ENCODE results near the gene VIM. TPM values are rescaled to one million over a fixed set of nuclear protein-coding genes. Genes with fewer than 3 reads are reported as not detected.

The VIM gene
- total and polyA plus RNA-seq, 2 donors (not counting 1 experiment from before 2014, with no cell fraction given): 4,882 to 7,192 TPM

- H3K4me2 ChIP-seq (ENCODE audit: extremely low read depth, insufficient read depth, low read length): peak overlapping the region; percentile 1
- H3K9ac ChIP-seq (ENCODE audit: insufficient read depth, low read length): no peak overlapping the region
- H3K27me3 ChIP-seq (ENCODE audit: control insufficient read depth, insufficient read depth, low read length): no peaks in the 10 kb centered on the region
- peaks cover 15% of the 10 kb centered on the region for H3K4me1 ChIP-seq (ENCODE audit: control insufficient read depth, extremely low read depth, insufficient read depth, low read length)
- DNase-seq (ENCODE audit: low read depth in 2 of 2): peak; percentile 59 to 92
- H3K79me2 ChIP-seq (ENCODE audit: control insufficient read depth, insufficient read depth, low read length): no peaks in the 10 kb centered on the region
- H3K36me3 ChIP-seq (ENCODE audit: control insufficient read depth, insufficient read depth, low read length): no peaks in the 10 kb centered on the region
- H2AFZ ChIP-seq (ENCODE audit: low read length): peak overlapping the region; percentile 49
- no peaks in the 10 kb centered on the region for H3K9me3 ChIP-seq (ENCODE audit: control insufficient read depth, insufficient read depth, low read depth, low read length)
- H3K4me3 ChIP-seq (replicated peaks in 1 of 4; ENCODE audit: control extremely low read depth in 1 of 4, insufficient read depth in 1 of 4, low read depth in 3 of 4, low read length in 4 of 4): no peak overlapping the region
- TF ChIP-seq CTCF (conservative IDR thresholded peaks at IDR 0.05 in 1 of 2, IDR thresholded peaks at IDR 0.05 in 1 of 2; ENCODE audit: low read depth in 1 of 2, low read length in 2 of 2): no peak
- no peak for TF ChIP-seq EZH2 (IDR thresholded peaks at IDR 0.05; ENCODE audit: low read length, missing control alignments)
- H4K20me1 ChIP-seq (ENCODE audit: control insufficient read depth, extremely low read depth, insufficient read depth, low read length): no peaks in the 10 kb centered on the region
- H3K27ac ChIP-seq (ENCODE audit: insufficient read depth, low read length): peak overlapping the region; percentile 58
These were observed 21.8 kb upstream of the VIM start for GRCh38 chr10:17206210-17206709.

DNA sequence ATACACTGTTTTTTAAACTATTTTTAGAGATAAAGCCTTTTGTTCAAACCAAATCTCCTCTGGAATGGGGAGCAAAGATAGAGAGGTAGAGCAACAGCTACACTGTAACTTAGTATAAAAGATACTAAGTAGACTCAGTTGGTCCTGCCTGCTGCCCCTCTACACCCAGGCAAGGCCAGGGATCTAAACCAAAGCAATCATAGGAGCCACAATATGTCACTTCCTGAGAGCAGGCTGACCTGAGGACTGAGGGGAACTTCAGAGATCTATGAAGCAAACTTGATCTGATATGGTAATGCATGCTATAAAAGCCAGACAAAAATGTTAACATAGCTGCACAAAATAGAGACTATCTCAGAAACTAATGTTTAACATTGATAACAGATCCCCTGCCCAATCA lies 19.6 kb upstream of the VIM start:
- Histone ChIP-seq H3K4me3 (replicated peaks in 1 of 4; ENCODE audit: control extremely low read depth in 1 of 4, insufficient read depth in 1 of 4, low read depth in 3 of 4, low read length in 4 of 4) (no peak overlapping the region), H3K4me1 (ENCODE audit: control insufficient read depth, extremely low read depth, insufficient read depth, low read length) (peaks cover 15% of the 10 kb centered on the region), H3K79me2 (ENCODE audit: control insufficient read depth, insufficient read depth, low read length) (no peaks in the 10 kb centered on the region), H3K27ac (ENCODE audit: insufficient read depth, low read length) (no peak overlapping the region), H2AFZ (ENCODE audit: low read length) (peak overlapping the region; percentile 36), H3K9me3 (ENCODE audit: control insufficient read depth, insufficient read depth, low read depth, low read length) (no peaks in the 10 kb centered on the region), H3K9ac (ENCODE audit: insufficient read depth, low read length) (no peak overlapping the region), H3K27me3 (ENCODE audit: control insufficient read depth, insufficient read depth, low read length) (no peaks in the 10 kb centered on the region), H4K20me1 (ENCODE audit: control insufficient read depth, extremely low read depth, insufficient read depth, low read length) (no peaks in the 10 kb centered on the region), H3K4me2 (ENCODE audit: extremely low read depth, insufficient read depth, low read length) (no peak overlapping the region), H3K36me3 (ENCODE audit: control insufficient read depth, insufficient read depth, low read length) (no peaks in the 10 kb centered on the region)
- DNase-seq (ENCODE audit: low read depth in 2 of 2): no peak
- TF ChIP-seq CTCF (conservative IDR thresholded peaks at IDR 0.05 in 1 of 2, IDR thresholded peaks at IDR 0.05 in 1 of 2; ENCODE audit: low read depth in 1 of 2, low read length in 2 of 2): no peak

- no peak overlapping the region for H3K4me3 ChIP-seq (replicated peaks in 1 of 4; ENCODE audit: control extremely low read depth in 1 of 4, insufficient read depth in 1 of 4, low read depth in 3 of 4, low read length in 4 of 4)
- no peak overlapping the region for H3K9ac ChIP-seq (ENCODE audit: insufficient read depth, low read length)
- H2AFZ ChIP-seq (ENCODE audit: low read length): no peak overlapping the region
- H3K27ac ChIP-seq (ENCODE audit: insufficient read depth, low read length): peak overlapping the region; percentile 14
- DNase-seq (ENCODE audit: low read depth in 2 of 2): no peak
- no peaks in the 10 kb centered on the region for H3K36me3 ChIP-seq (ENCODE audit: control insufficient read depth, insufficient read depth, low read length)
- no peak for TF ChIP-seq CTCF (conservative IDR thresholded peaks at IDR 0.05 in 1 of 2, IDR thresholded peaks at IDR 0.05 in 1 of 2; ENCODE audit: low read depth in 1 of 2, low read length in 2 of 2)
- no peak for TF ChIP-seq EZH2 (IDR thresholded peaks at IDR 0.05; ENCODE audit: low read length, missing control alignments)
- H3K79me2 ChIP-seq (ENCODE audit: control insufficient read depth, insufficient read depth, low read length): no peaks in the 10 kb centered on the region
- no peaks in the 10 kb centered on the region for H3K27me3 ChIP-seq (ENCODE audit: control insufficient read depth, insufficient read depth, low read length)
- peak overlapping the region; percentile 46 for H3K4me2 ChIP-seq (ENCODE audit: extremely low read depth, insufficient read depth, low read length)
- H3K9me3 ChIP-seq (ENCODE audit: control insufficient read depth, insufficient read depth, low read depth, low read length): no peaks in the 10 kb centered on the region
- no peaks in the 10 kb centered on the region for H4K20me1 ChIP-seq (ENCODE audit: control insufficient read depth, extremely low read depth, insufficient read depth, low read length)
- H3K4me1 ChIP-seq (ENCODE audit: control insufficient read depth, extremely low read depth, insufficient read depth, low read length): peaks cover 16% of the 10 kb centered on the region
These were observed 18.7 kb upstream of the VIM start for GRCh38 chr10:17209302-17209701.

Data from fibroblast of lung (primary cell).